ENCODE results near the gene ZNF322. TPM values are rescaled to one million over a fixed set of nuclear protein-coding genes. Genes with fewer than 3 reads are reported as not detected.

ZNF322 gene
- total and polyA plus RNA-seq, 4 donors = 3.3 to 9.0 (median 6.8) TPM

DNA sequence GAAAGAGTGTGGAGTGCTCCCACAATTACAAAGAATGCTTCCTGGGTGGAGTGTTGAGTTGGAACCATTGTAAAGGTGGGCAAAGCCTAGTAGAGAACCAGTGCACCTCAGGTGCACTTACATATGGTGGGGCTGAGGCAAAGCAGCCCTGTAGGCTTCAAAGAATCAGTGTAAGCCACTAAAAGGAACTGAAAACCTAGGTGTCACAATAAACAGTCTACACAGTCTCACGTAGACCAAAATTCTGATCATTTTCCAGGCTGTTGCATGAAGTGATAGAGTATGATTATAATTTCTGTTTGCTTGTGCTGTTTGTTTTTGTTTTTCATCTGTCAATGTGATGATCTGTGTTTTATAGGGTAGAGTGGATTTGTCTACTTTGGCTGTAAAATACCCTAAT, 60.0 kb downstream of the ZNF322 start:
- Histone ChIP-seq H3K27me3 (ENCODE audit: control insufficient read depth in 4 of 4, insufficient read depth in 4 of 4, low read length in 3 of 4) (no peaks in the 10 kb centered on the region), H3K4me1 (ENCODE audit: control insufficient read depth in 4 of 4, insufficient read depth in 4 of 4, low read length in 3 of 4) (peaks cover 5 to 23% (median 13%) of the 10 kb centered on the region in 4 donors), H3K9ac (ENCODE audit: low read depth in 1 of 2, low read length in 2 of 2) (no peak overlapping the region), H3K9me3 (ENCODE audit: control insufficient read depth in 4 of 4, low read length in 3 of 4) (no peaks in the 10 kb centered on the region), H3K27ac (ENCODE audit: low read depth in 1 of 2, low read length in 2 of 2) (no peak overlapping the region), H3K36me3 (ENCODE audit: control insufficient read depth in 4 of 4, insufficient read depth in 3 of 4, low read depth in 1 of 4, low read length in 3 of 4) (peaks cover 6 to 17% (median 11%) of the 10 kb centered on the region in 4 donors), H3K4me3 (ENCODE audit: low read depth in 1 of 3, low read length in 3 of 3) (no peak overlapping the region)
- TF ChIP-seq ZBTB33 (IDR thresholded peaks at IDR 0.05) (no peak), FOXA1 (IDR thresholded peaks at IDR 0.05) (no peak), REST (IDR thresholded peaks at IDR 0.05) (no peak), EGR1 (IDR thresholded peaks at IDR 0.05; ENCODE audit: low read depth in 2 of 2) (no peak), SP1 (IDR thresholded peaks at IDR 0.05) (no peak), GABPA (IDR thresholded peaks at IDR 0.05 in 1 of 2, conservative IDR thresholded peaks at IDR 0.05 in 1 of 2) (no peak), ATF3 (IDR thresholded peaks at IDR 0.05) (no peak), RXRA (IDR thresholded peaks at IDR 0.05) (no peak), FOXA2 (IDR thresholded peaks at IDR 0.05) (no peak), HNF4A (conservative IDR thresholded peaks at IDR 0.05) (no peak), YY1 (IDR thresholded peaks at IDR 0.05) (no peak), RAD21 (IDR thresholded peaks at IDR 0.05) (no peak), JUND (IDR thresholded peaks at IDR 0.05) (no peak), NR2F2 (IDR thresholded peaks at IDR 0.05) (no peak), HNF4G (IDR thresholded peaks at IDR 0.05) (no peak), TAF1 (conservative IDR thresholded peaks at IDR 0.05) (no peak)
- TF ChIP-seq, protein P1, sequence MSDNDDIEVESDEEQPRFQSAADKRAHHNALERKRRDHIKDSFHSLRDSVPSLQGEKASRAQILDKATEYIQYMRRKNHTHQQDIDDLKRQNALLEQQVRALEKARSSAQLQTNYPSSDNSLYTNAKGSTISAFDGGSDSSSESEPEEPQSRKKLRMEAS (IDR thresholded peaks at IDR 0.05) = no peak
- TF ChIP-seq, protein P2, sequence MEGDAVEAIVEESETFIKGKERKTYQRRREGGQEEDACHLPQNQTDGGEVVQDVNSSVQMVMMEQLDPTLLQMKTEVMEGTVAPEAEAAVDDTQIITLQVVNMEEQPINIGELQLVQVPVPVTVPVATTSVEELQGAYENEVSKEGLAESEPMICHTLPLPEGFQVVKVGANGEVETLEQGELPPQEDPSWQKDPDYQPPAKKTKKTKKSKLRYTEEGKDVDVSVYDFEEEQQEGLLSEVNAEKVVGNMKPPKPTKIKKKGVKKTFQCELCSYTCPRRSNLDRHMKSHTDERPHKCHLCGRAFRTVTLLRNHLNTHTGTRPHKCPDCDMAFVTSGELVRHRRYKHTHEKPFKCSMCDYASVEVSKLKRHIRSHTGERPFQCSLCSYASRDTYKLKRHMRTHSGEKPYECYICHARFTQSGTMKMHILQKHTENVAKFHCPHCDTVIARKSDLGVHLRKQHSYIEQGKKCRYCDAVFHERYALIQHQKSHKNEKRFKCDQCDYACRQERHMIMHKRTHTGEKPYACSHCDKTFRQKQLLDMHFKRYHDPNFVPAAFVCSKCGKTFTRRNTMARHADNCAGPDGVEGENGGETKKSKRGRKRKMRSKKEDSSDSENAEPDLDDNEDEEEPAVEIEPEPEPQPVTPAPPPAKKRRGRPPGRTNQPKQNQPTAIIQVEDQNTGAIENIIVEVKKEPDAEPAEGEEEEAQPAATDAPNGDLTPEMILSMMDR (IDR thresholded peaks at IDR 0.05; ENCODE audit: low read depth, low read length, missing input control) = no peak
- no peak for DNase-seq (ENCODE audit: low spot score)
- WGBS = 90% methylated on average over 1 of the region's 1 CpG

All from liver (tissue), 9 donors.